ENCODE results near the gene CYTH1. TPM values are rescaled to one million over a fixed set of nuclear protein-coding genes. Genes with fewer than 3 reads are reported as not detected.

The CYTH1 gene
- total and polyA plus RNA-seq, 10 of the 15 experiments (the other 5 are each of a cell fraction or from before 2014, with no cell fraction given): 6.6 to 188 (median 145) TPM

DNA sequence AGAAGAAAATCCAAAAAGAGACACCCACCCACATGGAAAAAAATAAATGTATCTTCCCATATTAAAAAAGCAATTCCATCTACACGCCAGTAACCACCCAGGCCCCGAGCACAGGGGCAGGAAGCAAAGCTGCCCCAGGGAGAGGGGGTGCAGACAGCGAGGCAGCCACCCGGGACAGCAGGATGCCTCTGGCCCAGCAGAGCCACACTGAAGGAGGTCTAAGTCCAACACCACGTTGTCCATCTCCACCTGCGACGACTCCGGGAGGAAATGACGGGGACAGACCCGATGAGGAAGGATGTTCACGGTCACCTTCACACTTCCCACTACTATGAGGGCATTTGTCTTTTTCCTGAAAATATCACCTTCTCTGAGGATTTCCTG lies 14.4 kb upstream of the CYTH1 start:
- FAIRE-seq: no peak
- TF ChIP-seq NFXL1 (IDR thresholded peaks at IDR 0.05; ENCODE audit: borderline replicate concordance) (no peak), ZZZ3 (IDR thresholded peaks at IDR 0.05; ENCODE audit: control insufficient read depth, insufficient read length, low read depth) (no peak), CBX5 (IDR thresholded peaks at IDR 0.05; ENCODE audit: low read depth) (no peak), NRF1 (conservative IDR thresholded peaks at IDR 0.05; ENCODE audit: low read depth, low read length) (no peak), NFYA (IDR thresholded peaks at IDR 0.05; ENCODE audit: borderline replicate concordance, low read depth, low read length) (no peak), LARP7 (IDR thresholded peaks at IDR 0.05) (no peak), RUNX3 (IDR thresholded peaks at IDR 0.05; ENCODE audit: low read length) (no peak), KAT2A (conservative IDR thresholded peaks at IDR 0.05; ENCODE audit: control insufficient read depth, low read depth, low read length) (no peak), NR2C1 (IDR thresholded peaks at IDR 0.05) (no peak), PAX5 (IDR thresholded peaks at IDR 0.05; ENCODE audit: borderline replicate concordance, low read depth, low read length) (no peak), MEF2B (IDR thresholded peaks at IDR 0.05; ENCODE audit: partially characterized antibody, poor library complexity, severe bottlenecking) (no peak), EGR1 (IDR thresholded peaks at IDR 0.05; ENCODE audit: borderline replicate concordance in 1 of 2, low read depth in 2 of 2, low read length in 2 of 2) (no peak), IRF4 (IDR thresholded peaks at IDR 0.05; ENCODE audit: low read depth, low read length) (no peak), SPI1 (IDR thresholded peaks at IDR 0.05; ENCODE audit: borderline replicate concordance, insufficient read depth, low read depth, low read length) (no peak), TARDBP (IDR thresholded peaks at IDR 0.05; ENCODE audit: borderline replicate concordance) (no peak)
- TF ChIP-seq, protein P1, sequence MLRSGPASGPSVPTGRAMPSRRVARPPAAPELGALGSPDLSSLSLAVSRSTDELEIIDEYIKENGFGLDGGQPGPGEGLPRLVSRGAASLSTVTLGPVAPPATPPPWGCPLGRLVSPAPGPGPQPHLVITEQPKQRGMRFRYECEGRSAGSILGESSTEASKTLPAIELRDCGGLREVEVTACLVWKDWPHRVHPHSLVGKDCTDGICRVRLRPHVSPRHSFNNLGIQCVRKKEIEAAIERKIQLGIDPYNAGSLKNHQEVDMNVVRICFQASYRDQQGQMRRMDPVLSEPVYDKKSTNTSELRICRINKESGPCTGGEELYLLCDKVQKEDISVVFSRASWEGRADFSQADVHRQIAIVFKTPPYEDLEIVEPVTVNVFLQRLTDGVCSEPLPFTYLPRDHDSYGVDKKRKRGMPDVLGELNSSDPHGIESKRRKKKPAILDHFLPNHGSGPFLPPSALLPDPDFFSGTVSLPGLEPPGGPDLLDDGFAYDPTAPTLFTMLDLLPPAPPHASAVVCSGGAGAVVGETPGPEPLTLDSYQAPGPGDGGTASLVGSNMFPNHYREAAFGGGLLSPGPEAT (IDR thresholded peaks at IDR 0.05; ENCODE audit: low read depth): no peak
- TF ChIP-seq, protein P2, sequence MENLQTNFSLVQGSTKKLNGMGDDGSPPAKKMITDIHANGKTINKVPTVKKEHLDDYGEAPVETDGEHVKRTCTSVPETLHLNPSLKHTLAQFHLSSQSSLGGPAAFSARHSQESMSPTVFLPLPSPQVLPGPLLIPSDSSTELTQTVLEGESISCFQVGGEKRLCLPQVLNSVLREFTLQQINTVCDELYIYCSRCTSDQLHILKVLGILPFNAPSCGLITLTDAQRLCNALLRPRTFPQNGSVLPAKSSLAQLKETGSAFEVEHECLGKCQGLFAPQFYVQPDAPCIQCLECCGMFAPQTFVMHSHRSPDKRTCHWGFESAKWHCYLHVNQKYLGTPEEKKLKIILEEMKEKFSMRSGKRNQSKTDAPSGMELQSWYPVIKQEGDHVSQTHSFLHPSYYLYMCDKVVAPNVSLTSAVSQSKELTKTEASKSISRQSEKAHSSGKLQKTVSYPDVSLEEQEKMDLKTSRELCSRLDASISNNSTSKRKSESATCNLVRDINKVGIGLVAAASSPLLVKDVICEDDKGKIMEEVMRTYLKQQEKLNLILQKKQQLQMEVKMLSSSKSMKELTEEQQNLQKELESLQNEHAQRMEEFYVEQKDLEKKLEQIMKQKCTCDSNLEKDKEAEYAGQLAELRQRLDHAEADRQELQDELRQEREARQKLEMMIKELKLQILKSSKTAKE (IDR thresholded peaks at IDR 0.05; ENCODE audit: low read depth, poor library complexity, severe bottlenecking): no peak
- no peak overlapping the region for H2AFZ ChIP-seq (ENCODE audit: control insufficient read depth, low read depth, low read length)

More for the DNA sequence above, 14.4 kb upstream of the CYTH1 start:
- DNase-seq (ENCODE audit: low read depth, low spot score) (no peak), ATAC-seq (no peak)
- Histone ChIP-seq H3K79me2 (ENCODE audit: control insufficient read depth, insufficient read depth, low read length) (no peaks in the 10 kb centered on the region), H3K9ac (ENCODE audit: control insufficient read depth, insufficient read depth, low read length) (no peak overlapping the region), H3K36me3 (ENCODE audit: control insufficient read depth in 2 of 2, insufficient read depth in 2 of 2, low read length in 1 of 2) (peaks cover 13 to 28% of the 10 kb centered on the region in 2 experiments), H3K27me3 (replicated peaks in 1 of 2; ENCODE audit: control insufficient read depth in 2 of 2, insufficient read depth in 2 of 2, low read length in 1 of 2) (no peaks in the 10 kb centered on the region), H3K4me3 (no peak overlapping the region), H3K4me2 (ENCODE audit: control insufficient read depth, insufficient read depth) (no peak overlapping the region), H3K4me1 (ENCODE audit: control insufficient read depth, insufficient read depth, low read length) (no peaks in the 10 kb centered on the region), H3K9me3 (replicated peaks; ENCODE audit: control insufficient read depth, insufficient read depth, low read length) (no peaks in the 10 kb centered on the region), H4K20me1 (ENCODE audit: control insufficient read depth, insufficient read depth) (no peaks in the 10 kb centered on the region), H3K27ac (ENCODE audit: control insufficient read depth, insufficient read depth) (no peak overlapping the region)
- POLR2A ChIA-PET: no interaction called here
- in situ Hi-C loops (cut with MboI): no loop called here
- no TSS peak for BruUV-seq (replicated peaks)
- CTCF ChIA-PET: interaction anchor here (1.5 to 3.1 kb wide), 2 partner anchors 70 to 299 kb away, joined by 4 to 16 read pairs; no protein-coding TSS in a partner anchor
- RAD21 ChIA-PET (ENCODE audit: unreplicated experiment): no interaction called here
- intact Hi-C loops (cut with micrococcal nuclease; ENCODE audit: unreplicated experiment): no loop called here
- SMC1A ChIA-PET (ENCODE audit: uncharacterized antibody, unreplicated experiment): no interaction called here
- 63% methylated on average over 11 of the region's 11 CpGs for WGBS (ENCODE audit: insufficient coverage, insufficient replicate concordance, low lambda C conversion rate, missing lambda C conversion rate)

Data from GM12878 (cell line).